Retinal pigment epithelial cell (primary cell): Measurements from ENCODE around the gene CIB4.
A peak's percentile ranks its signal among the peaks of the same experiment; 100 is the strongest.

Experiments
- DNase-seq: peaks from one replicate; pipeline ENCODE4 v3.0.0-alpha.2; 2010; ENCODE audit warnings: low read depth
- H3K4me3 ChIP-seq: 2 replicates; pipeline ENCODE4 v1.5.1; 2011; ENCODE audit warnings: mild to moderate bottlenecking, low read length, control low read depth, moderate library complexity
- CTCF ChIP-seq: conservative IDR thresholded peaks from 2 replicates; pipeline ENCODE4 v1.5.1; 2011; ENCODE audit warnings: low read depth, low read length, control low read depth, inconsistent platforms

The CIB4 gene

GRCh38 chr2:26558271-26559043, 82.7 kb downstream of the CIB4 start:
- peak; percentile 14 for DNase-seq
- TF ChIP-seq CTCF: no peak
- no peak overlapping the region for H3K4me3 ChIP-seq

GRCh38 chr2:26557244-26557925, 83.8 kb downstream of the CIB4 start:
- DNase-seq: no peak
- no peak for TF ChIP-seq CTCF
- no peak overlapping the region for H3K4me3 ChIP-seq

- no peak overlapping the region for H3K4me3 ChIP-seq
- TF ChIP-seq CTCF: no peak
- no peak for DNase-seq
Observed at GRCh38 chr2:26556309-26557243, 84.6 kb downstream of the CIB4 start.

- DNase-seq: no peak
- no peak overlapping the region for H3K4me3 ChIP-seq
- peak; percentile 20 for TF ChIP-seq CTCF
Observed at GRCh38 chr2:26555246-26556133, 85.7 kb downstream of the CIB4 start.

GRCh38 chr2:26552641-26553374, 88.4 kb downstream of the CIB4 start:
- TF ChIP-seq CTCF: no peak
- no peak overlapping the region for H3K4me3 ChIP-seq
- no peak for DNase-seq
